SK-N-SH treated with all-trans-retinoic acid at 6 μM for 48 hours (cell line): ENCODE data around the gene SGK1.

Experiments
- SNAI2 ChIP-seq: fragments of 250-450 bp; sonication (Bioruptor Pico); IDR thresholded peaks from 2 replicates; pipeline ENCODE4 v1.5.0; 2020; ENCODE audit warnings: mild to moderate bottlenecking, moderate library complexity
- TCF4 ChIP-seq: fragments of 250-450 bp; sonication (Bioruptor Pico); IDR thresholded peaks from 2 replicates; pipeline ENCODE4 v1.8.0; 2021; ENCODE audit warnings: mild to moderate bottlenecking, moderate library complexity, borderline replicate concordance
- TOX ChIP-seq: fragments of 250-450 bp; sonication (Bioruptor Pico); IDR thresholded peaks from 2 replicates; pipeline ENCODE4 v1.8.0; 2021; ENCODE audit warnings: mild to moderate bottlenecking, moderate library complexity, borderline replicate concordance
- ZFP3 ChIP-seq: fragments of 250-450 bp; sonication (Bioruptor Pico); IDR thresholded peaks from 2 replicates; pipeline ENCODE4 v1.5.0; 2020; ENCODE audit warnings: mild to moderate bottlenecking, moderate library complexity
- ZNF565 ChIP-seq: fragments of 450-650 bp; formaldehyde crosslinking; conservative IDR thresholded peaks from 2 replicates; pipeline ENCODE4 v1.5.0; 2020; ENCODE audit warnings: low read depth, mild to moderate bottlenecking, moderate library complexity
- ZNF70 ChIP-seq: fragments of 450-650 bp; formaldehyde crosslinking; IDR thresholded peaks from 2 replicates; pipeline ENCODE4 v1.5.0; 2020; ENCODE audit warnings: mild to moderate bottlenecking, moderate library complexity
- ZNF8 ChIP-seq: fragments of 450-650 bp; formaldehyde crosslinking; IDR thresholded peaks from 2 replicates; pipeline ENCODE4 v1.5.0; 2020; ENCODE audit warnings: mild to moderate bottlenecking, moderate library complexity
- TF ChIP-seq, protein P1 (sequence below): fragments of 250-450 bp; sonication (Bioruptor Pico); IDR thresholded peaks from 2 replicates; pipeline ENCODE4 v1.8.0; 2020; ENCODE audit warnings: mild to moderate bottlenecking, moderate library complexity, borderline replicate concordance

DNA sequence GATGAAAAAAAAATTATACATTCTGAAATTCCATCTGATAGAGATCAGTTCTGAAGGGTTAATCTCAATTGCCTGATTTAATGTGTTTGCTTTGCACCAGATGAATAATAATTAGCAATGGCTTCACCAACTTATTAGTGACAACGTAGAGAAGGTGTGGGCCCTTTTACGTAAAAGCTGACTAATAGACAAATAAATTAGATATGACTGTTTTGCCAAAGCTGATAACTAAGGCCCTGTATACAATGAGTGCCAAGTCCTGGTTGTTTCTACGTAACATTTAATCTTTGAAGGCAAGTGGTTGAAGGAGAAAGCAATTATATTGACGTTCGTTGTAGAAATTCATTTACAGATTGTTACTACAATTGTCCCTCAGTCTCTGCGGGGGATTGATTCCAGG, 10.8 kb downstream of the SGK1 start:
- TF ChIP-seq ZNF8 (no peak), ZNF70 (CRISPR knock-in tag) (no peak), SNAI2 (no peak), TCF4 (CRISPR knock-in tag) (no peak), ZFP3 (CRISPR knock-in tag) (no peak), TOX (CRISPR knock-in tag) (no peak), ZNF565 (no peak)
- TF ChIP-seq, protein P1, sequence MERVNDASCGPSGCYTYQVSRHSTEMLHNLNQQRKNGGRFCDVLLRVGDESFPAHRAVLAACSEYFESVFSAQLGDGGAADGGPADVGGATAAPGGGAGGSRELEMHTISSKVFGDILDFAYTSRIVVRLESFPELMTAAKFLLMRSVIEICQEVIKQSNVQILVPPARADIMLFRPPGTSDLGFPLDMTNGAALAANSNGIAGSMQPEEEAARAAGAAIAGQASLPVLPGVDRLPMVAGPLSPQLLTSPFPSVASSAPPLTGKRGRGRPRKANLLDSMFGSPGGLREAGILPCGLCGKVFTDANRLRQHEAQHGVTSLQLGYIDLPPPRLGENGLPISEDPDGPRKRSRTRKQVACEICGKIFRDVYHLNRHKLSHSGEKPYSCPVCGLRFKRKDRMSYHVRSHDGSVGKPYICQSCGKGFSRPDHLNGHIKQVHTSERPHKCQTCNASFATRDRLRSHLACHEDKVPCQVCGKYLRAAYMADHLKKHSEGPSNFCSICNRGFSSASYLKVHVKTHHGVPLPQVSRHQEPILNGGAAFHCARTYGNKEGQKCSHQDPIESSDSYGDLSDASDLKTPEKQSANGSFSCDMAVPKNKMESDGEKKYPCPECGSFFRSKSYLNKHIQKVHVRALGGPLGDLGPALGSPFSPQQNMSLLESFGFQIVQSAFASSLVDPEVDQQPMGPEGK (CRISPR knock-in tag), result no peak
